Ishikawa (cell line): ENCODE results near the gene TSPEAR.
"Not testable (repeated sequence)": the region's sequence is repeated elsewhere in the genome, so short reads cannot be mapped to it uniquely, and the experiment has no call there.

ENCODE experiments used
- CEBPB ChIP-seq: IDR thresholded peaks from 2 replicates; pipeline ENCODE4 v1.6.1; 2012
- EP300 ChIP-seq: IDR thresholded peaks from 2 replicates; pipeline ENCODE4 v1.6.1; 2012; ENCODE audit warnings: borderline replicate concordance
- FOXM1 ChIP-seq: IDR thresholded peaks from 2 replicates; pipeline ENCODE4 v1.6.1; 2012; ENCODE audit warnings: low read depth, borderline replicate concordance
- RAD21 ChIP-seq: IDR thresholded peaks from 2 replicates; pipeline ENCODE4 v1.6.1; 2012; ENCODE audit warnings: low read depth

GRCh38 chr21:44697172-44697810, 14.1 kb downstream of the TSPEAR start, which contains the start of gene KRTAP10-12:
- not testable (repeated sequence) for TF ChIP-seq FOXM1, EP300, RAD21, CEBPB
